Common myeloid progenitor, CD34-positive (primary cell): ENCODE results near the gene CROCC.

Source experiments
- CTCF ChIA-PET: fragments of 350-600 bp; sonication (Branson Sonifier 250); formaldehyde crosslinking; loops from one replicate; lab custom pipeline; 2021; ENCODE audit warnings: antibody characterized with exemption; lab: Charles Lee
- POLR2A ChIA-PET: fragments of 350-600 bp; sonication (Branson Sonifier 250); formaldehyde crosslinking; loops from one replicate; lab custom pipeline; 2021; ENCODE audit warnings: antibody characterized with exemption; lab: Charles Lee
- DNase-seq, 3 donors: peaks; one replicate each; pipeline versions ENCODE4 v3.0.0 to v3.0.0-alpha.2; 2013
- H3K27ac ChIP-seq, 2 experiments: 1 replicate in 1 of 2; 2 replicates in 1 of 2; pipeline ENCODE4 v1.7.0; 2013; ENCODE audit warnings: inconsistent platforms in 2 of 2, low read length in 2 of 2, mild to moderate bottlenecking in 2 of 2, low read depth in 1 of 2, moderate library complexity in 1 of 2; ENCODE audit not compliant: severe bottlenecking in 2 of 2, insufficient read depth in 1 of 2, poor library complexity in 1 of 2
- H3K27me3 ChIP-seq, 5 experiments: replicated peaks in 2 of 5; 1 replicate in 3 of 5; 2 replicates in 2 of 5; pipeline versions ENCODE4 v1.6.1 to v1.7.0; 2013; ENCODE audit warnings: low read length in 4 of 5, mild to moderate bottlenecking in 2 of 5, moderate library complexity in 2 of 5, inconsistent platforms in 1 of 5; ENCODE audit not compliant: insufficient read depth in 5 of 5, control insufficient read depth in 4 of 5
- H3K36me3 ChIP-seq, 4 experiments: 1 replicate in 2 of 4; 2 replicates in 2 of 4; pipeline versions ENCODE4 v1.6.1 to v1.7.0; 2013; ENCODE audit warnings: low read length in 3 of 4, control low read depth in 1 of 4, mild to moderate bottlenecking in 1 of 4; ENCODE audit not compliant: control insufficient read depth in 4 of 4, insufficient read depth in 4 of 4
- H3K4me1 ChIP-seq, 4 experiments: 1 replicate in 3 of 4; 2 replicates in 1 of 4; pipeline versions ENCODE4 v1.6.1 to v1.7.1; 2013; ENCODE audit warnings: low read length in 3 of 4, mild to moderate bottlenecking in 3 of 4, control low read depth in 1 of 4, inconsistent platforms in 1 of 4, moderate library complexity in 1 of 4; ENCODE audit not compliant: control insufficient read depth in 4 of 4, insufficient read depth in 4 of 4; ENCODE audit errors: control extremely low read depth in 1 of 4
- H3K4me3 ChIP-seq, 7 experiments: 1 replicate in 4 of 7; 2 replicates in 3 of 7; pipeline versions ENCODE4 v1.5.1 to v1.7.0; 2013; ENCODE audit warnings: mild to moderate bottlenecking in 7 of 7, low read length in 6 of 7, moderate library complexity in 6 of 7, inconsistent platforms in 2 of 7, low read depth in 2 of 7, control low read depth in 1 of 7; ENCODE audit not compliant: insufficient read depth in 4 of 7, control insufficient read depth in 1 of 7; ENCODE audit errors: extremely low read depth in 1 of 7
- H3K9me3 ChIP-seq, 5 experiments: 1 replicate in 4 of 5; 2 replicates in 1 of 5; pipeline versions ENCODE4 v1.6.1 to v1.7.1; 2013; ENCODE audit warnings: low read length in 4 of 5, mild to moderate bottlenecking in 2 of 5, inconsistent platforms in 1 of 5, low read depth in 1 of 5, moderate library complexity in 1 of 5; ENCODE audit not compliant: control insufficient read depth in 4 of 5, insufficient read depth in 2 of 5; ENCODE audit errors: control extremely low read depth in 1 of 5
- WGBS: methylation state at CpG from one replicate; pipeline ENCODE4 v1.1.5; 2013; ENCODE audit not compliant: insufficient coverage; 5-methylcytosine and 5-hydroxymethylcytosine counted together

Gene CROCC

GRCh38 chr1:16924216-16924918, 2.6 kb downstream of the CROCC start:
- DNase-seq = no peak
- no peaks in the 10 kb centered on the region for H3K9me3 ChIP-seq
- ChIA-PET CTCF (interaction anchor here (0.9 to 2.3 kb wide), 2 partner anchors 9 to 11 kb away, joined by 3 to 6 read pairs; no protein-coding TSS in a partner anchor), POLR2A (no interaction called here)
- no peaks in the 10 kb centered on the region for H3K36me3 ChIP-seq
- no peak overlapping the region for H3K4me3 ChIP-seq
- 96% methylated on average over 23 of the region's 23 CpGs for WGBS
- no peak overlapping the region for H3K27ac ChIP-seq
- H3K27me3 ChIP-seq = no peaks in the 10 kb centered on the region
- peaks cover 0 to 16% (median 13%) of the 10 kb centered on the region in 4 experiments for H3K4me1 ChIP-seq

DNA sequence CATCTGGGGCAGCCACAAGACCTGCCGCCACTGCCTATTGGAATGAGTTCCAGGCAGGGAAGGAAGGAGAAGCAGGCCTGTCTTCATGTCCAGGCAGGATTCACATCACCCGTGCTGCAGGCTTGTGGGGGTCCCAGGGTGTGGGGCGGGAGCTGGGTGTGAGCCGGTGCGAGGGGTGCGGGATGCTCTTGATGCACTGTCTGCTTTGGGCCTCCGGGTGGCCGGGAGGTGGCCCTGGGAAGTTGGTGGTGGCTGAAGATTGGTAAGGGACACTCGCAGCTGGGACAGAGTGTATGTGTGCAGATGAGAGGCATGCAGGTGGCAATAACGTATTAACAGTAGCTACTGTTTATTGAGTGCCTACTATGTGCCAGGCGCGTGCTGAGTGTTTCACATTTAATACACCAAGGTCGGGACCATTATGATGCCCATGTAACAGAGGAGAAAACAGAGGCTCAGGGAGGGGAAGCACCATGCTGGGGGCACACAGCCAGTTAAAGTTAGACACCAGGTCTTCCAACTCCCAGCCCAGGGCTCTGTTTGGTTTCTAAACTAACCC, 3.3 kb downstream of the CROCC start:
- Histone ChIP-seq H3K4me3 (no peak overlapping the region), H3K27me3 (no peaks in the 10 kb centered on the region), H3K4me1 (peaks cover 0 to 16% (median 13%) of the 10 kb centered on the region in 4 experiments), H3K9me3 (no peaks in the 10 kb centered on the region), H3K27ac (no peak overlapping the region), H3K36me3 (no peaks in the 10 kb centered on the region)
- WGBS = 96% methylated on average over 13 of the region's 13 CpGs
- ChIA-PET CTCF (interaction anchor here (0.9 to 2.3 kb wide), 2 partner anchors 10 kb away, joined by 3 to 6 read pairs; no protein-coding TSS in a partner anchor), POLR2A (no interaction called here)
- no peak for DNase-seq

GRCh38 chr1:16925635-16926490, 4.1 kb downstream of the CROCC start:
- no peaks in the 10 kb centered on the region for H3K27me3 ChIP-seq
- 93% methylated on average over 13 of the region's 13 CpGs for WGBS
- H3K27ac ChIP-seq = no peak overlapping the region
- DNase-seq = no peak
- ChIA-PET POLR2A (no interaction called here), CTCF (interaction anchor here (0.9 to 2.3 kb wide), 2 partner anchors 10 kb away, joined by 3 to 6 read pairs; no protein-coding TSS in a partner anchor)
- peaks cover 0 to 2% (median 0%) of the 10 kb centered on the region in 4 experiments for H3K36me3 ChIP-seq
- H3K4me3 ChIP-seq = no peak overlapping the region
- no peaks in the 10 kb centered on the region for H3K9me3 ChIP-seq
- peaks cover 0 to 16% (median 13%) of the 10 kb centered on the region in 4 experiments for H3K4me1 ChIP-seq

GRCh38 chr1:16926491-16927073, 4.9 kb downstream of the CROCC start:
- WGBS = 93% methylated on average over 9 of the region's 10 CpGs
- ChIA-PET CTCF (no interaction called here), POLR2A (no interaction called here)
- no peak overlapping the region for H3K4me3 ChIP-seq
- H3K9me3 ChIP-seq = no peaks in the 10 kb centered on the region
- H3K4me1 ChIP-seq = peaks cover 0 to 11% (median 9%) of the 10 kb centered on the region in 4 experiments
- H3K27me3 ChIP-seq = no peaks in the 10 kb centered on the region
- H3K36me3 ChIP-seq = peaks cover 0 to 5% (median 1%) of the 10 kb centered on the region in 4 experiments
- no peak for DNase-seq
- H3K27ac ChIP-seq = no peak overlapping the region

DNA sequence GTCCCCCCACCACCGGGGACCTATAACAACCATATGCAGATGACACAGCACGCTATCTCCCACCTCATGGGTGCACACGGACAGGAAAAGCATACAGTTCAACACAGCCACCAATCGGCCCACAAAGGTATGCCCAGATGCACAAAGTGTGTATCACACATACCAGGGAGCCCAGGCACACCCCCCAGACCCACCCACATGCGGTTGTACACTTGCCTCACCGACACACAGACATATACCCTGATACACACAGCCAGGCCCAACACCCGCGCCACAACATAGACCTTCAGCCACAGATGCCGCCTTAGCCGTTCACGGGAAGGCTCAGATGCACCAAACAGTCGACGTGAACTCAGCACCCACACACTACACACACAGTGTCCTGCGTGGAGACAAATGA, 5.5 kb downstream of the CROCC start:
- no peaks in the 10 kb centered on the region for H3K27me3 ChIP-seq
- H3K4me3 ChIP-seq = no peak overlapping the region
- H3K27ac ChIP-seq = no peak overlapping the region
- no peak for DNase-seq
- ChIA-PET POLR2A (no interaction called here), CTCF (interaction anchor here (1.2 kb wide), 1 partner anchor 33 kb away, joined by 3 read pairs; no protein-coding TSS in a partner anchor)
- no peaks in the 10 kb centered on the region for H3K9me3 ChIP-seq
- WGBS = 88% methylated on average over 14 of the region's 14 CpGs
- H3K36me3 ChIP-seq = peaks cover 0 to 5% (median 1%) of the 10 kb centered on the region in 4 experiments
- peaks cover 0 to 4% (median 2%) of the 10 kb centered on the region in 4 experiments for H3K4me1 ChIP-seq

DNA sequence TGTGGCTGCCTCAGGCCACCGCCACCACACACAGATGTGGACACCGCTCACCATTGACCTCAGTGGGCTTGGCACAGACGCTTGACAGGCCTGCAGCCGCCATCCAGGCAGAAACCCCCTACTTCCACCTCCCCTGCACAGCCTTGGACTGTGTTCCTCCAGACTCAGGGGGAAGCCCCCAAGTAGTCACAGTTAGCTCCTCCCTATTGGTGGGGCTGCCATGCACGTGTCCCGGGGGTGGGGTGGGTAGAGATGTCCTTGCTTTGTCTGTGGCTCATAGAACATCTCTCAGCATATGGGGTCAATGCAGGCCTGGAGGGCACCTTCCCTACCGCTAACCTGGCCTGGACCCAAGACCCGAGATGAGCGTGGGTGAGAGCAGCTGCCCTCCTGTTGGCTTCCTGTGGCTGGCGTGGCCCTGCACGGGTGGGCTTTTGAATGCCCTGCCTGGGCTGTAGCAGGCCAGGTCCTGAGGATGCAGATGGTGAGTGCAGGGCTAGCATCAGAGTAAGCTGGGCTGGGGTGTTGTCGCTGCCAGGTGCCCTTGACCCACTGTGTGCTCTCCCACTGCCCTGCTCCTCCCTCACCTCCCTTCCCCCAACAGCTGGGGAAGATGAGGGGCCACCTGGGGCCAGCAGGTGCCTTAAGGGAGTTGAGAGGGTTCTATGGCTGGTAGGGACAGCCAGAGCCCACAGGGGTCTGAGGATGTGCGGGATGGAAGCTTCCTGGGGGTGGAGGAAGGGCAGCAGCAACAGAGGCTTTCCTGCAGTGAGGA, 6.2 kb downstream of the CROCC start:
- POLR2A ChIA-PET = no interaction called here
- H3K4me1 ChIP-seq = peaks cover 0 to 4% (median under 1%) of the 10 kb centered on the region in 4 experiments
- CTCF ChIA-PET = interaction anchor here (0.7 to 1.2 kb wide), 2 partner anchors 32 to 118 kb away, joined by 3 read pairs; no protein-coding TSS in a partner anchor
- no peak overlapping the region for H3K27ac ChIP-seq
- no peak overlapping the region for H3K4me3 ChIP-seq
- WGBS = 79% methylated on average over 12 of the region's 13 CpGs
- peaks cover 0 to 5% (median 1%) of the 10 kb centered on the region in 4 experiments for H3K36me3 ChIP-seq
- peak in 2 of 3 donors; percentile 33 to 69 for DNase-seq
- no peaks in the 10 kb centered on the region for H3K27me3 ChIP-seq
- H3K9me3 ChIP-seq = no peaks in the 10 kb centered on the region
